ENCODE measurements around the gene SLC24A3. TPM values are rescaled to one million over a fixed set of nuclear protein-coding genes. Genes with fewer than 3 reads are reported as not detected.

SLC24A3 gene
- total RNA-seq, 1 donor from 2014 or later, result 13.1 TPM

DNA sequence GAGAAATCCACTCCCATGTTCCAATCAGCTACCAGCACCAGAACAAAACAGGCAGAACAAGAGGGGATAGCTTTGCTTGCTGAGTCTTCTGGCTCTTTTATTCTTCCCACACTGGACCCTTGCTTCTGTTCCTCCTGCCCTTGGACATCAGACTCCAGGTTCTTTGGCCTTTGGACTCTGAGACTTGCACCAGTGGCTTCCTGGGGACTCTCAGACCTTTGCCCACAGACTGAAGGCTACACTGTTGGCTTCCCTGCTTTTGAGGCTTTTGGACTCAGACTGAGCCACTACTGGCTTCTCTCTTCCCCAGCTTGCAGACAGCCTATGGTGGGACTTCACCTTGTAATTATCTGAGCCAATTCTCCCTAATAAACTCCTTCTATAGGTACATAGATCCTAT lies 403.2 kb downstream of the SLC24A3 start:
- Histone ChIP-seq H3K9me3 (no peaks in the 10 kb centered on the region), H3K4me3 (no peak overlapping the region), H3K27ac (no peak overlapping the region), H3K36me3 (no peaks in the 10 kb centered on the region), H3K4me1 (no peaks in the 10 kb centered on the region), H3K27me3 (no peaks in the 10 kb centered on the region)
- ATAC-seq, result no peak
- TF ChIP-seq, protein P1, sequence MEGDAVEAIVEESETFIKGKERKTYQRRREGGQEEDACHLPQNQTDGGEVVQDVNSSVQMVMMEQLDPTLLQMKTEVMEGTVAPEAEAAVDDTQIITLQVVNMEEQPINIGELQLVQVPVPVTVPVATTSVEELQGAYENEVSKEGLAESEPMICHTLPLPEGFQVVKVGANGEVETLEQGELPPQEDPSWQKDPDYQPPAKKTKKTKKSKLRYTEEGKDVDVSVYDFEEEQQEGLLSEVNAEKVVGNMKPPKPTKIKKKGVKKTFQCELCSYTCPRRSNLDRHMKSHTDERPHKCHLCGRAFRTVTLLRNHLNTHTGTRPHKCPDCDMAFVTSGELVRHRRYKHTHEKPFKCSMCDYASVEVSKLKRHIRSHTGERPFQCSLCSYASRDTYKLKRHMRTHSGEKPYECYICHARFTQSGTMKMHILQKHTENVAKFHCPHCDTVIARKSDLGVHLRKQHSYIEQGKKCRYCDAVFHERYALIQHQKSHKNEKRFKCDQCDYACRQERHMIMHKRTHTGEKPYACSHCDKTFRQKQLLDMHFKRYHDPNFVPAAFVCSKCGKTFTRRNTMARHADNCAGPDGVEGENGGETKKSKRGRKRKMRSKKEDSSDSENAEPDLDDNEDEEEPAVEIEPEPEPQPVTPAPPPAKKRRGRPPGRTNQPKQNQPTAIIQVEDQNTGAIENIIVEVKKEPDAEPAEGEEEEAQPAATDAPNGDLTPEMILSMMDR (IDR thresholded peaks at IDR 0.05), result no peak
- DNase-seq, result no peak
- intact Hi-C loops (cut with DNase I), result no loop called here

DNA sequence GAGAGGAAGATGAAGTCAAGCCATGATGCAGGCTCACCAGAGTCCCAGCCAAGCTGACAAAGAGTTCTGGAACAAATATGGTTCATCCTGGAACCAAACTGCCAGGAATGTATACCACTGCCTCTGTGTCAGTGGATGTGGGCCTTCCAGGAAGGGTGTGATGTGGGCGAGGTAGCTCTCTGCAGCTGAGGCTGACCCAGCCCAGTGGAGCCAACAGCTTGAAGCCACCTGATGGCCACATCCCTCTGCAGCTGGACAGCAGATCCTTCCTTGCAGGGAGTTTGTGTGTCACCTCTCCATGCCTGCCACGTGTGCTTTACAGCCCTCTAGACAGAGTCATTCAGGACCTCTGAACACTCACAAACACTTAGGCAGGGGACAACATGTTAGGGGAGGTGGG lies 403.6 kb downstream of the SLC24A3 start:
- Histone ChIP-seq H3K4me3 (no peak overlapping the region), H3K9me3 (no peaks in the 10 kb centered on the region), H3K27ac (no peak overlapping the region), H3K27me3 (no peaks in the 10 kb centered on the region), H3K4me1 (no peaks in the 10 kb centered on the region), H3K36me3 (no peaks in the 10 kb centered on the region)
- DNase-seq, result no peak
- intact Hi-C loops (cut with DNase I), result no loop called here
- TF ChIP-seq, protein P1 (IDR thresholded peaks at IDR 0.05), result no peak
- no peak for ATAC-seq

DNA sequence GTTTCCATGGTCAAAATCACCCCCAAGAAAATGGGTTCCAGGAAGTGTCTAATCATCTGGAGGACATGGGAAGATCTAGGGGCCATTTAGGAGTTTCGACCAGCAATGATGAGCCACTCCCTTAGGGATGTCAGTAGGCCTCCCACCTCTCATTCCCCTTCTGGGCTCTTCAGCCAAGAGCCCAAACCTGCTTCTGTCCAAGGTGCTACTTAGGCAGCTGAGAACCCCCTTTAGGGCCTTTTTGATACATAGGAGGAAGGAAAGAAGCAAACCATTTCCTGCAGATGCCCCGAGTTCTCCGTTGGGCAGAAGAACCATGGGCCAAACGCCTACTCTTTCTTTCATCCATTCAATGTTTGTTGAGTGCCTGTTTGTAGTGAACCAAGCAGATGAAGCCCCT lies 404.2 kb downstream of the SLC24A3 start:
- no peak for DNase-seq
- TF ChIP-seq, protein P1 (IDR thresholded peaks at IDR 0.05), result no peak

DNA sequence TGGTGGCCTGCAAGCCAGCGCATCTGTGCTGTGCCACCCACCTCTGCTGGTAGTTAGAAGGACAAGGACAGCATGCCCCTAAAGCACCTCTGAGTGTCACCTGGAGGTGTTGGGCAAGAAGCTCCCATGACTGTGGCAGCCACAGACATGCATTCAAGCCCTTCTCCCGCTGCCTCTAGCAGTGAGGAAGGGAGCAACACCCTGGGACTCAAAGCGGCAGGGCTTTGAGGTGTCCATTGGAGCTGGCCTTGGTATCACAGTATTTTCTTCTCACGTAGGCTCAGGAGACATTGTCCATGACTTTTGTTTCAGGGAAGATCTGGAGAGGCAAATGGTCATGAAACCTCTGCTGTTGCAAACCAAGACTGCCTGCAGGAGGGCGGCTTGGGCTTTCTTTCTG lies 404.8 kb downstream of the SLC24A3 start:
- H3K4me1 ChIP-seq, result no peaks in the 10 kb centered on the region
- intact Hi-C loops (cut with DNase I), result no loop called here
- H3K27me3 ChIP-seq, result no peaks in the 10 kb centered on the region
- DNase-seq, result no peak
- H3K4me3 ChIP-seq, result no peak overlapping the region
- TF ChIP-seq, protein P1 (IDR thresholded peaks at IDR 0.05), result no peak
- H3K27ac ChIP-seq, result no peak overlapping the region
- ATAC-seq, result no peak
- no peaks in the 10 kb centered on the region for H3K9me3 ChIP-seq
- H3K36me3 ChIP-seq, result no peaks in the 10 kb centered on the region

More for the DNA sequence above, 404.2 kb downstream of the SLC24A3 start:
- H3K4me1 ChIP-seq, result no peaks in the 10 kb centered on the region
- intact Hi-C loops (cut with DNase I), result no loop called here
- H3K27me3 ChIP-seq, result no peaks in the 10 kb centered on the region
- no peak for ATAC-seq
- H3K4me3 ChIP-seq, result no peak overlapping the region
- H3K9me3 ChIP-seq, result no peaks in the 10 kb centered on the region
- no peaks in the 10 kb centered on the region for H3K36me3 ChIP-seq
- no peak overlapping the region for H3K27ac ChIP-seq

DNA sequence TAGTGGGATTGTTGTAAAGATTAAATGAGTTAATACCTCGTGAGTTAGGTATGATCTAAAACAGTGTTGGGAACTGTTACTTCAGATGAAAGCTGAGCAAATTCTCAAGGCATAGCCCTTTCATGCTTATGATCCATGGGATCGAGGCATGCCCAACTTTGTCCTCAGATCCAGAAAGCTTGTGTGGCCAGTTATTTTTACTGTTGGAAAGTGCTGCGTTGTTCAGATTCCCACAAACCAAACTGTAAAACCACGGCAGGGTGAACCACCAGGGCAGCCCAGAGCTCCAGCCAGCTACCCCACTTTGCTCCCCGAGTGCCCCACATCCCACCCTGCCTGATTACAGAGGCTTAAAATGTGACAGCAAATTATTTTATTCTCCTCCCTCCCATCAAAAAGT lies 406.3 kb downstream of the SLC24A3 start:
- Histone ChIP-seq H3K36me3 (no peaks in the 10 kb centered on the region), H3K27me3 (no peaks in the 10 kb centered on the region), H3K4me3 (no peak overlapping the region), H3K9me3 (no peaks in the 10 kb centered on the region), H3K27ac (no peak overlapping the region), H3K4me1 (no peaks in the 10 kb centered on the region)
- TF ChIP-seq, protein P1 (IDR thresholded peaks at IDR 0.05), result no peak
- intact Hi-C loops (cut with DNase I), result no loop called here
- ATAC-seq, result no peak
- no peak for DNase-seq

DNA sequence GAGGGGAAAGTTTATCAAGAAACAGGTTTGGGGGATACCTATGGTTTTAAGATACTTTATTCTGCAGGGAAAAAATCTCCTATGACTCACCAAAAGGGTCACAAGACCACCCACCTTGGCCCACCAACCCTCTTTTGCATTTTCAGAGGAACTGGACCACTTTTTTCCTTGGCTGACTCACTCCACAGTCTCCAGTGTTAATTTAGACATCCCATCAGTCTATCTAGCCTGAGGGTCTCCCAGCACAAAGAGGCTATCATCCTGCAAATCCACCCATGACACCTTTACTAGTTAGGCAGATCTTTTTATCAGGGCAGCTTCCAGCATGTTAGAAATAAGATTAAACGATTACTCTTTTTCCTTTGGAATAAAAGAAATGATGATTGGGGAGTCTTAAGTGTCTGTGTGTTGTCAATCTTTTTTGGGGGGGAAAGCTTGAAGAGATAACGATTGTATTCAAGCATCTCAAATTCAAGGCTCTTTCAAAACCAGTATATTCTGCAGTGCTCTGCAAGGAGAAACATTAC lies 407.5 kb downstream of the SLC24A3 start:
- ATAC-seq (no peak), DNase-seq (no peak)
- TF ChIP-seq, protein P1 (IDR thresholded peaks at IDR 0.05), result no peak
- no peaks in the 10 kb centered on the region for H3K36me3 ChIP-seq
- no peak overlapping the region for H3K4me3 ChIP-seq
- H3K27ac ChIP-seq, result no peak overlapping the region
- H3K27me3 ChIP-seq, result no peaks in the 10 kb centered on the region
- no peaks in the 10 kb centered on the region for H3K4me1 ChIP-seq
- intact Hi-C loops (cut with DNase I), result no loop called here
- H3K9me3 ChIP-seq, result no peaks in the 10 kb centered on the region

Measured in upper lobe of right lung (tissue), 1 donor.